GM12878 (cell line): ENCODE measurements around the gene FKBP1B. TPM values are rescaled to one million over a fixed set of nuclear protein-coding genes. Genes with fewer than 3 reads are reported as not detected.

Source experiments
- ATAC-seq: fragments of 200-7000 bp; cut with Tn5 transposase; 3 replicates; pipeline ENCODE4 v1.9.1; 2020; ENCODE audit warnings: mild to moderate bottlenecking, moderate library complexity
- BruUV-seq: library from RNA; stranded (reverse); fragments of 400-500 nt; replicated peaks from 2 replicates; lab custom pipeline; 2021; lab: Mats Ljungman, UMichigan
- CTCF ChIA-PET: fragments of 300-600 bp; sonication (Branson Sonifier 250); formaldehyde crosslinking; extraction: SDS; loops from one replicate; lab custom pipeline; 2021; ENCODE audit warnings: inconsistent platforms; lab: Yijun Ruan, JAX
- POLR2A ChIA-PET: fragments of 350-600 bp; formaldehyde crosslinking; extraction: SDS; loops from one replicate; lab custom pipeline; 2021; ENCODE audit warnings: inconsistent platforms; lab: Charles Lee
- RAD21 ChIA-PET: fragments of 300-600 bp; sonication (Branson Sonifier 250); formaldehyde crosslinking; loops from one replicate; lab custom pipeline; 2023; ENCODE audit warnings: antibody characterized with exemption; ENCODE audit not compliant: unreplicated experiment; lab: Charles Lee
- SMC1A ChIA-PET: fragments of 300-600 bp; sonication (Branson Sonifier 250); formaldehyde crosslinking; loops from one replicate; lab custom pipeline; 2023; ENCODE audit not compliant: unreplicated experiment, uncharacterized antibody; lab: Charles Lee
- DNase-seq: peaks from one replicate; pipeline ENCODE4 v3.0.0-alpha.2; 2011; ENCODE audit warnings: low read depth, low spot score
- FAIRE-seq: peaks from 3 replicates; lab custom pipeline; 2011; peaks lifted over from hg19 to GRCh38; lab: Jason Lieb, UNC
- H2AFZ ChIP-seq: 2 replicates; pipeline ENCODE4 v1.6.0; 2011; ENCODE audit warnings: low read depth, low read length, control low read depth; ENCODE audit not compliant: control insufficient read depth
- H3K27ac ChIP-seq: 2 replicates; pipeline ENCODE4 v1.5.1; 2011; ENCODE audit warnings: control low read depth; ENCODE audit not compliant: control insufficient read depth, insufficient read depth
- H3K27me3 ChIP-seq, 2 experiments: replicated peaks in 1 of 2; 2 replicates each; pipeline versions ENCODE4 v1.6.0 to v1.6.1; 2011; ENCODE audit warnings: low read length in 1 of 2; ENCODE audit not compliant: control insufficient read depth in 2 of 2, insufficient read depth in 2 of 2
- H3K36me3 ChIP-seq, 2 experiments: 2 replicates each; pipeline ENCODE4 v1.5.1; 2011; ENCODE audit warnings: low read length in 1 of 2; ENCODE audit not compliant: control insufficient read depth in 2 of 2, insufficient read depth in 2 of 2
- H3K4me1 ChIP-seq: 2 replicates; pipeline ENCODE4 v1.6.1; 2011; ENCODE audit warnings: mild to moderate bottlenecking, low read length, moderate library complexity, mixed read lengths; ENCODE audit not compliant: control insufficient read depth, insufficient read depth
- H3K4me2 ChIP-seq: 2 replicates; pipeline ENCODE4 v1.6.0; 2011; ENCODE audit warnings: control low read depth; ENCODE audit not compliant: control insufficient read depth, insufficient read depth
- H3K4me3 ChIP-seq: fragments of 200-600 bp; sonication (generic); 2 replicates; pipeline ENCODE4 v1.5.1; 2016
- H3K79me2 ChIP-seq: 2 replicates; pipeline ENCODE4 v1.6.0; 2011; ENCODE audit warnings: low read length; ENCODE audit not compliant: control insufficient read depth, insufficient read depth
- H3K9ac ChIP-seq: 2 replicates; pipeline ENCODE4 v1.8.0; 2011; ENCODE audit warnings: low read length, control low read depth, mixed read lengths; ENCODE audit not compliant: control insufficient read depth, insufficient read depth
- H3K9me3 ChIP-seq: replicated peaks from 3 replicates; pipeline ENCODE4 v1.5.1; 2011; ENCODE audit warnings: mild to moderate bottlenecking, low read length; ENCODE audit not compliant: control insufficient read depth, insufficient read depth
- H4K20me1 ChIP-seq: 2 replicates; pipeline ENCODE4 v1.6.0; 2011; ENCODE audit not compliant: control insufficient read depth, insufficient read depth
- EGR1 ChIP-seq, 2 experiments: IDR thresholded peaks; 1 replicate in 1 of 2; 2 replicates in 1 of 2; pipeline ENCODE4 v1.6.1; 2011 to 2012; ENCODE audit warnings: low read depth in 2 of 2, low read length in 2 of 2, borderline replicate concordance in 1 of 2, mild to moderate bottlenecking in 1 of 2, moderate library complexity in 1 of 2
- PAX5 ChIP-seq: IDR thresholded peaks from 2 replicates; pipeline ENCODE4 v1.6.1; 2011; ENCODE audit warnings: low read depth, low read length, borderline replicate concordance
- PML ChIP-seq: IDR thresholded peaks from 2 replicates; pipeline ENCODE4 v1.6.1; 2012; ENCODE audit warnings: low read length, inconsistent platforms
- WGBS: methylation state at CpG from one replicate; pipeline ENCODE4 v1.1.6; 2016; ENCODE audit warnings: low lambda C conversion rate; ENCODE audit not compliant: insufficient replicate concordance, insufficient coverage; ENCODE audit errors: missing lambda C conversion rate; 5-methylcytosine and 5-hydroxymethylcytosine counted together
- in situ Hi-C: fragments of 300-500 bp; cut with MboI; formaldehyde crosslinking; loops from 9 replicates; pipeline ENCODE4 v1.14.3; 2018; ENCODE audit warnings: mixed read lengths
- intact Hi-C: fragments of 100-400 bp; cut with micrococcal nuclease; formaldehyde crosslinking; loops from one replicate; pipeline ENCODE4 v1.14.2; 2022; ENCODE audit not compliant: unreplicated experiment
- polyA plus RNA-seq, 11 experiments: library from polyadenylated mRNA; depleted of rRNA in 4 of 11; unstranded in 6 of 11; stranded (reverse) in 5 of 11; fragments of >200 nt; fragmentation: Nextera tagmentation in 4 of 11; fragmentation: Illumina TruSeq in 1 of 11; extraction: Ambion mirVana in 4 of 11; extraction: Trizol in 1 of 11; gene quantifications; 1 replicate in 1 of 11; 2 replicates in 10 of 11; pipeline versions ENCODE4 v1.2.1 to v1.2.3, GENCODE V29; 2011 to 2016; ENCODE audit warnings: inconsistent platforms in 2 of 11, missing spikeins in 2 of 11, low read depth in 1 of 11
- total RNA-seq, 4 experiments: library from RNA; depleted of rRNA in 3 of 4; stranded (reverse); fragments of >200 nt in 3 of 4; fragmentation: Illumina TruSeq in 1 of 4; extraction: Trizol in 1 of 4; gene quantifications; 2 replicates each; pipeline versions ENCODE4 v1.2.1 to v1.2.3, GENCODE V29; 2013 to 2021
- TF ChIP-seq, protein P1 (sequence below): fragments of 450-650 bp; IDR thresholded peaks from 2 replicates; pipeline ENCODE4 v1.6.1; 2017; ENCODE audit warnings: mild to moderate bottlenecking, moderate library complexity

Gene FKBP1B
- total and polyA plus RNA-seq, 10 of the 15 experiments (the other 5 are each of a cell fraction or from before 2014, with no cell fraction given), result 0.18 to 0.53 (median 0.24) TPM

DNA sequence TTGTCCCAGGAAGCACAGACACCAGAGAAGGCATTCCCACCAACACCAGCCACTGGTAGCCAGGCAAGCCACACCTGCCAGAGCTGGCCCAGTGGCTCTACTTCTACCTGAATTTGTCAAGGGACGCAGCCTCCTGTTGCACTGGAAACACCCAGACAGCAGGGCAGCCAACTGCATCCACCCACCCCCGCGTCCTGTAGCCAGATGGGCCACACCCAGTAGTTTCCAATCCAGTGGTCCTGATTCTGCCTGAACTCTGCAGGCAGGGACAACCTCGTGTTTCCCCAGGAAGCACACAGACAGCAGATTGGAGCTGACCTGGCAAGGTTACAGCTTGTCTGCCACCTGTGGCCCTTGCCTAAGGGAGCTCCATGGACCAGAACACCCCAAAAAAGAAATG, 55.4 kb downstream of the FKBP1B start:
- 0 out of 2 replicates have a peak overlapping the region, but pooled peaks have one; percentile 7 for H3K4me2 ChIP-seq
- no peak overlapping the region for H3K4me3 ChIP-seq
- CTCF ChIA-PET, result interaction anchor here (1.1 to 1.4 kb wide), 2 partner anchors 14 to 21 kb away, joined by 3 to 4 read pairs; no protein-coding TSS in a partner anchor
- H2AFZ ChIP-seq, result no peak overlapping the region
- intact Hi-C loops (no loop called here), in situ Hi-C loops (no loop called here)
- no TSS peak for BruUV-seq
- TF ChIP-seq PML, result no peak
- peak; percentile 37; the same call in 1 of the 2 replicates for TF ChIP-seq PAX5
- TF ChIP-seq, protein P1, sequence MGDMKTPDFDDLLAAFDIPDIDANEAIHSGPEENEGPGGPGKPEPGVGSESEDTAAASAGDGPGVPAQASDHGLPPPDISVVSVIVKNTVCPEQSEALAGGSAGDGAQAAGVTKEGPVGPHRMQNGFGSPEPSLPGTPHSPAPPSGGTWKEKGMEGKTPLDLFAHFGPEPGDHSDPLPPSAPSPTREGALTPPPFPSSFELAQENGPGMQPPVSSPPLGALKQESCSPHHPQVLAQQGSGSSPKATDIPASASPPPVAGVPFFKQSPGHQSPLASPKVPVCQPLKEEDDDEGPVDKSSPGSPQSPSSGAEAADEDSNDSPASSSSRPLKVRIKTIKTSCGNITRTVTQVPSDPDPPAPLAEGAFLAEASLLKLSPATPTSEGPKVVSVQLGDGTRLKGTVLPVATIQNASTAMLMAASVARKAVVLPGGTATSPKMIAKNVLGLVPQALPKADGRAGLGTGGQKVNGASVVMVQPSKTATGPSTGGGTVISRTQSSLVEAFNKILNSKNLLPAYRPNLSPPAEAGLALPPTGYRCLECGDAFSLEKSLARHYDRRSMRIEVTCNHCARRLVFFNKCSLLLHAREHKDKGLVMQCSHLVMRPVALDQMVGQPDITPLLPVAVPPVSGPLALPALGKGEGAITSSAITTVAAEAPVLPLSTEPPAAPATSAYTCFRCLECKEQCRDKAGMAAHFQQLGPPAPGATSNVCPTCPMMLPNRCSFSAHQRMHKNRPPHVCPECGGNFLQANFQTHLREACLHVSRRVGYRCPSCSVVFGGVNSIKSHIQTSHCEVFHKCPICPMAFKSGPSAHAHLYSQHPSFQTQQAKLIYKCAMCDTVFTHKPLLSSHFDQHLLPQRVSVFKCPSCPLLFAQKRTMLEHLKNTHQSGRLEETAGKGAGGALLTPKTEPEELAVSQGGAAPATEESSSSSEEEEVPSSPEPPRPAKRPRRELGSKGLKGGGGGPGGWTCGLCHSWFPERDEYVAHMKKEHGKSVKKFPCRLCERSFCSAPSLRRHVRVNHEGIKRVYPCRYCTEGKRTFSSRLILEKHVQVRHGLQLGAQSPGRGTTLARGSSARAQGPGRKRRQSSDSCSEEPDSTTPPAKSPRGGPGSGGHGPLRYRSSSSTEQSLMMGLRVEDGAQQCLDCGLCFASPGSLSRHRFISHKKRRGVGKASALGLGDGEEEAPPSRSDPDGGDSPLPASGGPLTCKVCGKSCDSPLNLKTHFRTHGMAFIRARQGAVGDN, result no peak
- peak in 1 of 2 experiments; percentile 50; a peak in 1 of 3 replicates for TF ChIP-seq EGR1 (IDR thresholded peaks at IDR 0.05; ENCODE audit: borderline replicate concordance in 1 of 2, low read depth in 2 of 2, low read length in 2 of 2)
- no peaks in the 10 kb centered on the region for H3K27me3 ChIP-seq
- WGBS, result 0% methylated on average over 4 of the region's 4 CpGs
- H3K79me2 ChIP-seq, result no peaks in the 10 kb centered on the region
- H3K9me3 ChIP-seq, result no peaks in the 10 kb centered on the region; the same call in 1 of the 3 replicates
- no peaks in the 10 kb centered on the region for H4K20me1 ChIP-seq
- RAD21 ChIA-PET, result no interaction called here
- ATAC-seq, result peak; percentile 24; the same call in 1 of the 3 replicates
- no peak for FAIRE-seq
- POLR2A ChIA-PET, result no interaction called here
- H3K9ac ChIP-seq, result no peak overlapping the region
- no peak overlapping the region for H3K27ac ChIP-seq
- DNase-seq, result no peak
- no peaks in the 10 kb centered on the region for H3K36me3 ChIP-seq
- SMC1A ChIA-PET, result no interaction called here
- H3K4me1 ChIP-seq, result peaks cover 9% of the 10 kb centered on the region
